H9 (cell line): ENCODE data around the gene ETV5. TPM values are rescaled to one million over a fixed set of nuclear protein-coding genes. Genes with fewer than 3 reads are reported as not detected.

ENCODE experiments used
- DNase-seq: peaks from one replicate; pipeline ENCODE4 v3.0.0-alpha.2; 2017
- H2AFZ ChIP-seq: one replicate; pipeline ENCODE4 v1.6.1; 2013; ENCODE audit warnings: mild to moderate bottlenecking, low read length, control low read depth, moderate library complexity
- H2AK5ac ChIP-seq: 2 replicates; pipeline ENCODE4 v1.6.1; 2013; ENCODE audit warnings: low read length, control low read depth, mixed read lengths; ENCODE audit not compliant: insufficient read length
- H2BK120ac ChIP-seq: one replicate; pipeline ENCODE4 v1.6.1; 2013; ENCODE audit warnings: low read depth, mild to moderate bottlenecking, low read length, control low read depth, inconsistent platforms; ENCODE audit not compliant: poor library complexity, severe bottlenecking
- H2BK12ac ChIP-seq: 2 replicates; pipeline ENCODE4 v1.6.1; 2013; ENCODE audit warnings: low read length, control low read depth, mixed read lengths, low read depth; ENCODE audit not compliant: insufficient read length
- H2BK15ac ChIP-seq: 2 replicates; pipeline ENCODE4 v1.6.1; 2013; ENCODE audit warnings: low read depth, low read length, control low read depth
- H2BK20ac ChIP-seq: one replicate; pipeline ENCODE4 v1.6.1; 2013; ENCODE audit warnings: low read depth, mild to moderate bottlenecking, low read length, control low read depth, inconsistent platforms; ENCODE audit not compliant: poor library complexity, severe bottlenecking
- H2BK5ac ChIP-seq: 2 replicates; pipeline ENCODE4 v1.6.1; 2013; ENCODE audit warnings: low read length, control low read depth, mixed read lengths; ENCODE audit not compliant: insufficient read length
- H3K14ac ChIP-seq: 2 replicates; pipeline ENCODE4 v1.6.1; 2013; ENCODE audit warnings: low read length, control low read depth; ENCODE audit not compliant: insufficient read depth
- H3K18ac ChIP-seq: 2 replicates; pipeline ENCODE4 v1.6.1; 2013; ENCODE audit warnings: low read depth, mild to moderate bottlenecking, mixed read lengths, low read length, control low read depth; ENCODE audit not compliant: insufficient read length
- H3K23ac ChIP-seq: 2 replicates; pipeline ENCODE4 v1.6.1; 2013; ENCODE audit warnings: low read length, control low read depth, mixed read lengths, low read depth; ENCODE audit not compliant: insufficient read length
- H3K23me2 ChIP-seq: 2 replicates; pipeline ENCODE4 v1.6.1; 2013; ENCODE audit warnings: low read depth, mild to moderate bottlenecking, mixed read lengths, low read length, control low read depth; ENCODE audit not compliant: insufficient read length, poor library complexity, severe bottlenecking
- H3K27ac ChIP-seq: 2 replicates; pipeline ENCODE4 v1.5.1; 2013; ENCODE audit warnings: low read length, control low read depth, mixed read lengths, low read depth; ENCODE audit not compliant: insufficient read length
- H3K27me3 ChIP-seq: 2 replicates; pipeline ENCODE4 v1.6.1; 2013; ENCODE audit warnings: low read length, control low read depth, inconsistent platforms; ENCODE audit not compliant: insufficient read depth
- H3K4ac ChIP-seq: 2 replicates; pipeline ENCODE4 v1.6.1; 2013; ENCODE audit warnings: low read depth, mild to moderate bottlenecking, control low read depth, inconsistent platforms, low read length, moderate library complexity
- H3K4me1 ChIP-seq: 2 replicates; pipeline ENCODE4 v1.6.1; 2013; ENCODE audit warnings: low read length, control low read depth, inconsistent platforms; ENCODE audit not compliant: insufficient read depth
- H3K4me2 ChIP-seq: 2 replicates; pipeline ENCODE4 v1.6.1; 2013; ENCODE audit warnings: low read length, control low read depth, mixed read lengths; ENCODE audit not compliant: insufficient read length, insufficient read depth
- H3K56ac ChIP-seq: 2 replicates; pipeline ENCODE4 v1.6.1; 2013; ENCODE audit warnings: low read depth, mild to moderate bottlenecking, mixed read lengths, low read length, control low read depth; ENCODE audit not compliant: insufficient read length
- H3K79me1 ChIP-seq: 2 replicates; pipeline ENCODE4 v1.6.1; 2013; ENCODE audit warnings: low read depth, mild to moderate bottlenecking, moderate library complexity, low read length, control low read depth, inconsistent platforms; ENCODE audit not compliant: insufficient read depth, poor library complexity, severe bottlenecking
- H3K79me2 ChIP-seq: 2 replicates; pipeline ENCODE4 v1.6.1; 2013; ENCODE audit warnings: low read length, control low read depth, inconsistent platforms; ENCODE audit not compliant: insufficient read depth
- H3K9ac ChIP-seq: 2 replicates; pipeline ENCODE4 v1.6.1; 2013; ENCODE audit warnings: low read length, control low read depth, mixed read lengths; ENCODE audit not compliant: insufficient read length; ENCODE audit errors: extremely low read depth
- H3K9me3 ChIP-seq: one replicate; pipeline ENCODE4 v1.6.1; 2013; ENCODE audit warnings: low read depth, low read length, inconsistent platforms; ENCODE audit not compliant: control insufficient read depth
- H3T11ph ChIP-seq: one replicate; pipeline ENCODE4 v1.6.1; 2013; ENCODE audit warnings: mild to moderate bottlenecking, low read length, control low read depth, inconsistent platforms
- H4K20me1 ChIP-seq: one replicate; pipeline ENCODE4 v1.6.1; 2013; ENCODE audit not compliant: control insufficient read depth, insufficient read length, insufficient read depth
- H4K5ac ChIP-seq: 2 replicates; pipeline ENCODE4 v1.6.1; 2013; ENCODE audit warnings: low read depth, mild to moderate bottlenecking, mixed read lengths, low read length, control low read depth; ENCODE audit not compliant: insufficient read length
- H4K8ac ChIP-seq: replicated peaks from 2 replicates; pipeline ENCODE4 v1.6.1; 2013; ENCODE audit warnings: low read length, control low read depth, mixed read lengths, low read depth; ENCODE audit not compliant: insufficient read length
- H4K91ac ChIP-seq: 2 replicates; pipeline ENCODE4 v1.6.1; 2013; ENCODE audit warnings: low read depth, mild to moderate bottlenecking, moderate library complexity, mixed read lengths, low read length, control low read depth; ENCODE audit not compliant: insufficient read length
- H3K27ac Mint-ChIP-seq, 3 experiments: 2 replicates in 2 of 3; 3 replicates in 1 of 3; pipeline ENCODE4 v1.8.0; 2020 to 2021; ENCODE audit warnings: mixed read lengths in 3 of 3, mild to moderate bottlenecking in 1 of 3, moderate library complexity in 1 of 3
- H3K27me3 Mint-ChIP-seq: 2 replicates; pipeline ENCODE4 v1.8.0; 2021; ENCODE audit warnings: low read depth, mild to moderate bottlenecking, moderate library complexity, mixed read lengths
- H3K36me3 Mint-ChIP-seq, 3 experiments: 2 replicates in 2 of 3; 3 replicates in 1 of 3; pipeline ENCODE4 v1.8.0; 2020 to 2021; ENCODE audit warnings: low read depth in 3 of 3, mixed read lengths in 3 of 3; ENCODE audit not compliant: insufficient read depth in 1 of 3
- H3K4me1 Mint-ChIP-seq, 2 experiments: 2 replicates each; pipeline ENCODE4 v1.8.0; 2020; ENCODE audit warnings: mixed read lengths in 2 of 2
- H3K4me3 Mint-ChIP-seq, 2 experiments: 2 replicates in 1 of 2; 3 replicates in 1 of 2; pipeline ENCODE4 v1.8.0; 2020 to 2021; ENCODE audit warnings: mild to moderate bottlenecking in 2 of 2, mixed read lengths in 2 of 2, moderate library complexity in 1 of 2
- H3K9me3 Mint-ChIP-seq, 2 experiments: 2 replicates in 1 of 2; 3 replicates in 1 of 2; pipeline ENCODE4 v1.8.0; 2020; ENCODE audit warnings: mild to moderate bottlenecking in 2 of 2, mixed read lengths in 2 of 2, moderate library complexity in 1 of 2
- WGBS: extraction: QIAGEN DNeasy Blood & Tissue Kit; methylation state at CpG from one replicate; pipeline ENCODE4 v1.1.7; 2013; ENCODE audit warnings: missing lambda C conversion rate, low lambda C conversion rate, mixed read lengths; ENCODE audit not compliant: insufficient read length; ENCODE audit errors: extremely low coverage; 5-methylcytosine and 5-hydroxymethylcytosine counted together
- total RNA-seq: library from RNA; stranded (reverse); gene quantifications from 2 replicates; pipeline ENCODE4 v1.2.1, GENCODE V29; 2021
- TF ChIP-seq, protein P1 (sequence below): fragments of 200-600 bp; sonication (generic); conservative IDR thresholded peaks from 3 replicates; pipeline ENCODE4 v1.8.0; 2021; ENCODE audit warnings: antibody characterized with exemption, mild to moderate bottlenecking

ETV5 gene
- total RNA-seq, 1 experiment from 2014 or later: 7.7 TPM

- Histone ChIP-seq H4K8ac (no peak overlapping the region), H4K5ac (no peak overlapping the region), H2BK5ac (no peak overlapping the region), H3K9ac (no peak overlapping the region), H3K79me2 (no peaks in the 10 kb centered on the region), H2AK5ac (no peak overlapping the region), H3K4me1 (no peaks in the 10 kb centered on the region; the same call in 1 of the 2 replicates), H3K27me3 (no peaks in the 10 kb centered on the region), H3K4ac (no peak overlapping the region), H3K23me2 (no peaks in the 10 kb centered on the region), H4K91ac (no peak overlapping the region), H2BK20ac (no peak overlapping the region), H3K14ac (no peak overlapping the region), H2BK12ac (no peak overlapping the region), H3T11ph (no peak overlapping the region), H3K9me3 (no peaks in the 10 kb centered on the region), H3K18ac (no peak overlapping the region), H3K27ac (no peak overlapping the region), H3K79me1 (no peaks in the 10 kb centered on the region), H3K56ac (no peak overlapping the region), H4K20me1 (no peaks in the 10 kb centered on the region), H3K23ac (no peak overlapping the region), H2AFZ (no peak overlapping the region), H2BK15ac (no peak overlapping the region), H2BK120ac (no peak overlapping the region), H3K4me2 (no peak overlapping the region)
- no peak overlapping the region for H3K27ac Mint-ChIP-seq
- H3K36me3 Mint-ChIP-seq: peaks cover 0 to 1% (median 0%) of the 10 kb centered on the region in 3 experiments; a peak in 2 of 7 replicates
- DNase-seq: no peak
- H3K4me1 Mint-ChIP-seq: no peaks in the 10 kb centered on the region
- H3K9me3 Mint-ChIP-seq: no peaks in the 10 kb centered on the region
- TF ChIP-seq, protein P1, sequence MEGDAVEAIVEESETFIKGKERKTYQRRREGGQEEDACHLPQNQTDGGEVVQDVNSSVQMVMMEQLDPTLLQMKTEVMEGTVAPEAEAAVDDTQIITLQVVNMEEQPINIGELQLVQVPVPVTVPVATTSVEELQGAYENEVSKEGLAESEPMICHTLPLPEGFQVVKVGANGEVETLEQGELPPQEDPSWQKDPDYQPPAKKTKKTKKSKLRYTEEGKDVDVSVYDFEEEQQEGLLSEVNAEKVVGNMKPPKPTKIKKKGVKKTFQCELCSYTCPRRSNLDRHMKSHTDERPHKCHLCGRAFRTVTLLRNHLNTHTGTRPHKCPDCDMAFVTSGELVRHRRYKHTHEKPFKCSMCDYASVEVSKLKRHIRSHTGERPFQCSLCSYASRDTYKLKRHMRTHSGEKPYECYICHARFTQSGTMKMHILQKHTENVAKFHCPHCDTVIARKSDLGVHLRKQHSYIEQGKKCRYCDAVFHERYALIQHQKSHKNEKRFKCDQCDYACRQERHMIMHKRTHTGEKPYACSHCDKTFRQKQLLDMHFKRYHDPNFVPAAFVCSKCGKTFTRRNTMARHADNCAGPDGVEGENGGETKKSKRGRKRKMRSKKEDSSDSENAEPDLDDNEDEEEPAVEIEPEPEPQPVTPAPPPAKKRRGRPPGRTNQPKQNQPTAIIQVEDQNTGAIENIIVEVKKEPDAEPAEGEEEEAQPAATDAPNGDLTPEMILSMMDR: no peak
- no CpG with 5 or more reads among the region's 2 CpGs for WGBS
- H3K4me3 Mint-ChIP-seq: no peak overlapping the region
- H3K27me3 Mint-ChIP-seq: peaks cover 31% of the 10 kb centered on the region
Observed at GRCh38 chr3:186154641-186155040, 45.8 kb upstream of the ETV5 start.
